ENCODE results near the gene TSEN2. TPM values are rescaled to one million over a fixed set of nuclear protein-coding genes. Genes with fewer than 3 reads are reported as not detected.
"Not testable (repeated sequence)": the region's sequence is repeated elsewhere in the genome, so short reads cannot be mapped to it uniquely, and the experiment has no call there.

TSEN2 gene
- polyA plus RNA-seq, 5 donors = 18.8 to 24.9 (median 23.9) TPM

DNA sequence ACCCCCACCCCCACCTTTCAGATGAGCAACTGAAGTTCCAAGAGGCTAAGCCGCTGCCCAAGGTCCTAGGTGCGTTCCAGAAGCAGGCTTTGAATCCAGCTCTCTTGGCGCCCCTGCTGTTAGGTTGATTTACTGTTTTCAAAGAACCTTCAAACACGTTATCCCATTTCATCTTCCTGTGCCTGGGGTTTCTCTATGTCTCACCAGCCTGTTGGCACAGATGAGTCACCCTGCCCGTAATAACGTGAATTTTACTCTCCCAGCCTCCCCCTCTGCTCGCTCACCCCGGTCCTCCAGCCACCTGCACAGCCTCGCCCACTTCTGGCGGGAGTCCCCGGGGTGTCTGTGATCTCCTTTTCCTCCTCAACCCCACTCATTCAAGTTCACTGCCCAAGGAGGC is 13.0 kb upstream of the TSEN2 start:
- DNase-seq = no peak

DNA sequence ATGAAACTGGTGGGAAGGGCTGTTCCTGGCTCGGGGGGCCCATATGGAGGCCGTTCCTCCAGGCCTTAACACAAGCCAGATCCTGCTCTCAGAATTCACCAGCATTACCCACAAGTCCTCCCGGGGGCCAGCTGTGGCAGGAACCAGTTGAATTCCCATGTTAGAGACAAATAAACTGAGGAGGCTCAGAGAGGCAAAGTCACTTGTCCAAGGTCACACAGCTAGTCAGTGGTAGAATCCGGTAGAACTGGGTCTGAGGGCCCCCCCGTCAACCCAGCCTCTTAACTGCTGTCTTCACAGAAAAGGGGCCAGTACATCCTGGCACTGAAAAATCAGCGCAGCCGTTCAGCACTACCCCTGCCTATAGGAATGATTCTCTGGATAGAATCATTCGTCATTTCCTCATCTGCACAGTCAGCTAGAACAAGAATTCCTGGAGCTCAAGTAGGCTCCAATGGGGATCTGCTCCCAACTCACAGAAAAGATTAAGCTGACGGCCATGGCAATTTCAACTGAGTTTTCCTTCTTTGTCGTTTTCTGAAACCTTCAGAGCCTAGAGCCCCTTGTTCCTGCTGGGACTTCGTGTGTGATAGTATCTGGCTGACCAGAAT is 12.2 kb upstream of the TSEN2 start:
- DNase-seq = no peak

DNA sequence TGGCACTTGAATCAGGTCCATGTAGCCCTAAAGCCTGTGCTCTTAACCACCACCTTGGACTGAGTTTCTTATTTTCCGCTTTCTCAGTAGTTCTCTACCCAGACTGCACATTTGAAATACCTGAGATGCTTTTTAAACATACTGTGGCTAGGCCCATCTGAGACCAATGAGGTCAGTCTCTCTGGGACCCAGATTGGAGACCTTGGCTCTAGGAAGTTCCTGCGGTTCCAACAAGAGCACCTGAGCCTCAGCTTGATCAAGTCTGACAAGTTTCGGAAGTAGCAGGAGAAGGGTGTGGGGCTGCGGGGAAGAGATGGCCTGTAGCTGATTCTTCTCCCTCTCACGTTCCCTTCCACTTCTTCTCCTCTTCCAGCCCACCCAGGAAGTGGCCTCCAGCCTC is 11.5 kb upstream of the TSEN2 start:
- no peak for DNase-seq

DNA sequence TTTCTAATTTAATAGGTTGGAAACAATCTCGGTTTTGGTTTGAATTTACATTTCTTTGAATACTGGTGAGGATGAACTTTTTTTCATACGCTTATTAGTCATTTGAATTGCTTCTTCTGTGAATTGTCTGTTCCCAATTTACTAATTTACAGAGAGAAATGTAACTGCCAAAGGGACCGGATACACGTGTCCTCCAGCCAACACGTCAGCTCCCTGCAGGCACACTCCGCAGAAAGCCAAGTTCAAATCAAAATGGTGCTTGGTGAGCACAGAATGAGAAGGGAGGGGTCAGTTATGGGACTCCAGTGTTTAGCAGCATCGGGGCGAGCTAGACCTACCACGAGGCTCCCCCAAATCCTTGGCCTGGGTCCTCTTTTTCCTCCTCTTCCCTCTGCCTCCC is 10.8 kb upstream of the TSEN2 start:
- no peak for DNase-seq

DNA sequence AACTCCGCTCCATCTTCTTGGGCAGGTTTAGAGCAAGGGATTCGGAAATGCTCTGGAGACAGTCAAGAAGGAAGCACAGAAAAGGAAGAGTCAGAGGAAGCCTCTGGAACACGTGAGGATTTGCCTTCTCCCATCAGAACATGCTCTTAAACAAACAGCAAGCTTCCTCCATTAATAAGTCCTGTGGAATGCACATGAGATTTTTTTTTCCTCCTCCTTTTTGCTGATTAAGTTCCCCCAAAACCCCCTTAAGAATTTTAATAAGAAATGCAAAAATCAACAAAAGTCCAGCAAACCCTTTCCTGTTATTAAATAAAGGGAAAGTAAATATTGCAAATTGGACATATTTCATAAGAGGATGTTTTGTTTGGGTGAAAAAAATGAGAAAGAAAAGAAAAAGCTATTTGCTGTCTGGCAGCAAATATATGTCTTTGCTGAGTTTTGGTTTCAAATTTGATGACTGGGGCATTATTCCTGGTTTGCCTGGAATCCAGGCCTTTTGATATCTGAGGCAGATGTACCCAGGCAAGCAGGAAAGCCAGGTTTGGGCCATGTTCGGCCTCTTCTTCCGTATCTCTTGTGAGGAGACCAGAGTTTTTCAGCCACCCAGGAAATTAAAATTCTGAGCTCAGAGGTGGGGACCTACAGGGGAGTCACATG is 7.9 kb upstream of the TSEN2 start:
- DNase-seq = no peak

DNA sequence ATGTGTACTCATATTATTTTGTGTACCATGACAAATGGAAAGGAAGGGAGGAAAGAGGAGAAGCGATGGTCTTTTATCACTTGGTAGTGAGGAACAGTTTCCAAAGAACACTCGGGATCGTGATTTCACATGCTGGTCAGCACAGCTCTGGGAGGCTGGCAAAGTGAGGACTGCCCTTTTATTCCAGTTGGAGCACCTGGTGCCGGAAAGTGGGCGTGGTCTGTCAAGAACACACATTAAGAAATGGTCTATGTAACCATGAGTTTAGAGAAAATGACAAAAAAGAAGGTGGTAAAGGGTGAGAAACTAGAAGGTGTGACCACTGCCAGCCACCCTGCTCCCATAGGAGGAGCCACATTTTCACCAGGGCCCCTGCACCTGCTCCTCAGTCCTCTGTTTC is 7.0 kb upstream of the TSEN2 start:
- no peak for DNase-seq

DNA sequence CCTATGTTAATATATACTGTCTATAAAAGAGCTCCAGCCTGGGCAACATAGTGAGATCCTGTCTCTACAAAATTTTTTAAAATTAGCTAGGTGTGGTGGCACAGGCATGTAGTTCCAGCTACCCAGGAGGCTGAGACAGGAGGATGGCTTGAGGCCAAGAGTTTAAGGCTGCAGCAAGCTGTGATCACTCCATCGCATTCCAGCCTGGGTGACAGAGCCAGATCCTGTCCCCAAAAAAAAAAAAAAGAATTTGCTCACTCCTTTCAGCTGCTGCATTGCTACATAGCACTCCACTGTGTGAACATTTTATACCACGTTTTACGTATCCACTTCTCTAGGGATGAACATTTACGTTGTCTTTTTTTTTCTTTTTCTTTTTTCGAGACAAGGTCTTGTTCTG is 6.0 kb upstream of the TSEN2 start:
- no peak for DNase-seq

DNA sequence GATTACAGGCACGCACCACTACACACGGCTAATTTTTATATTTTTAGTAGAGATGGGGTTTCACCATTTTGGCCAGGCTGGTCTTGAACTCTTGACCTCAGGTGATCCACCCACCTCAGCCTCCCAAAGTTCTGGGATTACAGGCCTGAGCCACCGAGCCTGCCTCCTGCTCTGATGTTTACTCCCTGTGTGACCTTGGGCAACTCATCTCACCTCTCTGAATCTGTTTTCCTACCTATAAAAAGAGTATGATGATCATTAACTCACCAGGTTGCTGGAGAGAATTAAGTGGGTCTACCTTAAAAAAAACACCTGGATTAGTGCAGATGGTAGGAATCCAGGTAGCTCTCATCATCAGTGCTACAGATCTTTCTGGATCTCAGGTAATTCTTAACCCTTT is 5.1 kb upstream of the TSEN2 start:
- DNase-seq = not testable (repeated sequence)

DNA sequence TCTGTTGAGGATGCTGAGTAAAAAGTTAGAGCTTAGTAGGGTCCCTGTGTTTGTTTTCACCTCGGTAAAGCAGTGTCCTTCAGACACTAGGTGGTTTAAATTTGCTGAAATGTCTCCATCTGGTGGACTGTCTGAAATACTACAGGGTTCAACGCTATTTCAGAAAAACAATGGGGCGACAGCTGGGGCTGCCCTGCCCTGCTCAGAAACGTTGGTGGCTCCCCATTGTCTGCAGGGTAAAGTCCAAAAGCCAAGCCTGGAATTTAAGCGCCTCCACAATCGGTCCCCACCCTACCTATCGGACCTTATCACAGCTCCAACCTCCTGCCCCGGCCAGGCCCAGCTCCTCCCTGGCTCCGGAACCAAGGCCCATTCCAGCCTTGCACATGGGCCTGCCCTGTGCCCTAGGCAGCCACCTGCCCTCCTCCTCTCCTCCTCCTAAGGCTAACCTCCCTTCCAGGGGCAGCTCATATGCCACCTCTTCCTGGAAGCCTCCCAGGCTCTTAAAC is 4.3 kb upstream of the TSEN2 start:
- DNase-seq = peak in 1 of 2 donors; percentile 44

DNA sequence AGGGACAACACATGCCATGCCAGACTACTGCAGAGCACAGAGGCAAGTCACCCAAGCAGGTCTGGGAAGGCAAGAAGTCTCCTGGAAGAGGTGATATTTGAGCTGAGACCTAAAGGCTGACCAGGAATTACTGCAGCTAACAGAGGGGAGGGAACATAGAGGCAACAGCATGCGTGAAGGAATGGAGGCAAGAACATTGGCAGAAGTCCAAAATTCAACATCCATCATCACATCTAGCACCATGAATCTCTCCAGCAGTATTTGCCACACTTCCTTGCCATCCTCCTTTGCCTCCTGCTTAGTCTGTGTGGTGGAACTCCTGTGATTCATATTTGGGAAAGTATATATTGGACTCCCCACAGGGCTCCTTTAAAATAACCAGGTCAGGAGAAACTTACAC is 870 bp upstream of the TSEN2 start:
- no peak for DNase-seq

DNA sequence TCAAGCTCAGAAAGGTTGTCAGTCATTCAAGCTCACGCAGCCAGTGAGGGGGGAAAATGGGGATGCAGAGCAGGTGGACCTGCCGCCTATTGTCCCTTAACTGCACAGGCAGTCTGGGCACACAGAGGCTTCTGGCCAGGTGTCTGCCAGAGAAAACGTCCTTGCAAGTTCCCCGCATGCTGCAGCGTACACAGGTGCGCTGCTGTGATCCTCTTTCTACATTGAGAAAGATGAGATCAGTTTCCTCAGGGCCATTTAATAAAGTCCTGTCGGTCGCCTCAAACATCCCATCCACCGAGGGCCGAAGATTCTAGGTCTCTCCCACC is 445 bp upstream of the TSEN2 start:
- DNase-seq = no peak

DNA sequence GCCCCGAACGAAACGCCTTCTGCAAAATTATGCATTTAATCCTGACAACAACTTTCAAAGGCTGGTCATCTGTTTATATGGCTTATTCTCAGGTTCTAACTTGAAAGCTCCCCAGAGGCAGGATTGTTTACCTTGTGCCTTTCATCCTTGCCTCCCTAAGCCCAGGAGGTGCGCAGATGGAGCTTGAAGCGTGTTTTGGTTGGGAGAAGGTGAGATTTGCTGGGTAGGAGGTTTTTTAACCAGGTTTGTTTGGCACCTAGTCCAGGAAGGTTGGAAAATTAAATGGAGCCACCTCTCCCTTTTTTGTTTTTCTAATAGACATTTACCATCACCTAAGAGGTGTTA is 675 bp downstream of the TSEN2 start:
- DNase-seq = no peak

DNA sequence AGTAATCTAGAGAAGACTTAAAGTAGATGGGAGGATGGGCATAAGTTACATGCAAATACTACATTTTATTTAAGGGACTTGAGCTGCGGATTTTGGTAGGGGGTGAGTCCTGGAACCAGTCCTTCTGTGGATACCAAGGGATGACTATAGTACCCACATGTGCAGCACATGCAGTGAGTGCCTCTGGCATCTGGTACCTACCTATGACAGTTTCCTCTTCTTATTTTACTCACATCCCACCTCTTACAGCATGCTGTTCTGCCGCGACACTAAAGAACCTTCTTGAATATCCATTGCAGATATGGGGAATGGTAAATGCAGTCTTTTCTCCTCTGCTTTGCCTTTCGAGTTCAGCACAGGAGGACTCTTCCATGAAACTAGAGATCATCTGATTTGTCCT is 1.7 kb downstream of the TSEN2 start:
- DNase-seq = no peak

DNA sequence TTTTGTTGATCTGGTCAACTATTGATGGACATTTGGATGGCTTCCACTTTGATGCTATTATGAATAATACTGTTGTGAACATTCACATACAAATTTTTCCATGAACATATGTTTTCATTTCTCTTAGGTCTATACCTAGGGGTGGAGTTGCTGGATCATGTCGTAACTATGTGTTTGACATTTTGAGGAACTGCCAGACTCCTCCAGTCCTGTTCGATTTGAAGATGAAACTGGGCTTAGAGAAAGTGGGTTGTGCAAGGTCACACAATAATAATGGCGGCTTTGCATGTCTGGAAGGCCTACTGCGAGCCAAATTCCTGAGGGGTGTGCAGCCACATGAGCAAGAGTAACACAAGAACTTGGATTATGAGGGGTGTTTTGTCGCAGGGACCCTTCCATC is 2.6 kb downstream of the TSEN2 start:
- DNase-seq = no peak

DNA sequence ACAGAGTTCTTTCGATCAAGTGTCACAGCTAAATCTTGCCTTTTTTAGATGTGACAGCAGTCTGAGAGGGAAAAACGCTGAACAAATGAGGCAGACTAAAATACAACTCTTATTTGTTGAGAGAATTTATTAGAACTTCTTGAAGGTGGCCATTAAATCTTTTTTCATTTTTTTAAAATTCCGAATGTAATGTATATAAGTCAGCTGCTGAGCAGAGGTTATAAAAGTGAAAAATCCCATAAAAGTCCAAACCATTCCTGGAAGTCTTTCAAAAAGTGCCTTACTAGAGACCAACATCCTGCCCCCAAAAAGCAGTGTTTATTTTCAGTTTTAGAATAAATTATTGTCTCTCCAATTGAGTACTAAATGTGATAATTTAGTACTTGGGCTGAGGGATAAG is 3.1 kb downstream of the TSEN2 start:
- DNase-seq = no peak

DNA sequence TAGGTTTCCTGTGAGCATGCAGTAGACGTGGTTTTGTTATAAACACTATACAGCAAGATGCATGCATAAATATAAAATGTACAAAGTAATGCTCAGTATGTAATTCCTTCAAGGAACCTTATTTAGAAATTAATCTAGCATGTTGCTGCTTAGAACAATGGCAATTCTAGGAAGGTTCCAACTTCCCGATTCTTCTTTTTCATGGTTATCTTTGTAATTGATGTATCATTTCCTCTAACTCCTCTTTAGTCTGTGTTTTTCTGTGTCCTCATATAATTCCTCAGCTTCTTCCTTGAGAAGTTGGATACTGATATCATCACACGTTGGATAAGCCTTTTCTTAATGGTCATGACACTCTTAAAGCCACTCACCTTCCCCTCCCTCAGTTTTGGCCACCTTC is 3.5 kb downstream of the TSEN2 start:
- no peak for DNase-seq

DNA sequence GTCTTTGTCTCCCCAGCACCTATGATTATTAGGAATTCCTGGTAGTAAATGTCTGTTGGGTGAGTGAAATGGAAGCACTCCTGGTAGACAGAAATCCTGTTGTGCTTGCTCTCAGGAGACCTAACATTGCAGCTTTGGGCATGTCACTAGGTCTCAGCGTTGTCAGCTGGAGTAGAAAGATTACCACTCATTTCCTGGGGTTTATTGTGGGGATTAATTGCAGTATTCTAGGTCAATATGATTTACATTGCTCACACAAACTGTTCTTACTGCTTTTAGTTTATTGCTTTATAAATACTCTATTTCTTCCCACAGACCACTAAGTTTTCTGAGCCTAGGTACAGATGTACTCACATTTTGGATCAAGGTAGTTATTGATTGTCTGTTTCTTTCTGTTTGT is 5.1 kb downstream of the TSEN2 start:
- DNase-seq = no peak

DNA sequence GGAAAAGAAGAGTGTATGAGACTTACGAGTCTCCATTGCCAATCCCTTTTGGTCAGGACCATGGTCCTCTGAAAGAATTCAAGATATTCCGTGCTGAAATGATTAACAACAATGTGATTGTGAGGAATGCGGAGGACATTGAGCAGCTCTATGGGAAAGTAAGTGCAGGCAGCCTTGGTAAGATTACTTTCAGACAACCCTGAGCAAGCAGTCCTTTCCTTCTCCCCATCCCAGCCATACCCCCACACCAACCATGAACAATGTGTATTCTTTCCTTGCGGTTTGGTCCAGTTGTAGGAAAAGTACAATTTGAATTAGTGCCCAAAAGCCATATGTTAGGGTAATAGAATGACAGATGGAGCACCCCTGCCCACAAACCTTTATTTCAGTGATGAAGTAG is 5.6 kb downstream of the TSEN2 start:
- DNase-seq = no peak

DNA sequence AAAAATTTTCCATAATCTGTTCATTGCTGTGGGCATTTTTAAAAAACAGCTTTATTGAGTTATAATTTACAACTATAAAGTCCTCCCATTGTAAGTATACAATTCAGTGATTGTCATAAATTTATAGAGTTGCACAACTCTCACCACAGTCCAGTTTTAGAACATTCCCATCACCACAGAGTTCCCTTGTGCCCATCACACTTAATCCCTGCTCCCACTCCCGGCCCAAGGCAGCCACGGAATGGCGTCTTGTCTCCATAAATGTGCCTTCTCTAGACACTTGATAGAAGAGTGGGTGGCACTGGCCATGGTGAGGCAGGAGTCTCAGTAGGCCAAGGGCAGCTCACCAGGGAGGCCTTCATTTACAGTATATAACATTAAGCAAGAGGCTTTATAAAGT is 6.3 kb downstream of the TSEN2 start:
- DNase-seq = no peak

DNA sequence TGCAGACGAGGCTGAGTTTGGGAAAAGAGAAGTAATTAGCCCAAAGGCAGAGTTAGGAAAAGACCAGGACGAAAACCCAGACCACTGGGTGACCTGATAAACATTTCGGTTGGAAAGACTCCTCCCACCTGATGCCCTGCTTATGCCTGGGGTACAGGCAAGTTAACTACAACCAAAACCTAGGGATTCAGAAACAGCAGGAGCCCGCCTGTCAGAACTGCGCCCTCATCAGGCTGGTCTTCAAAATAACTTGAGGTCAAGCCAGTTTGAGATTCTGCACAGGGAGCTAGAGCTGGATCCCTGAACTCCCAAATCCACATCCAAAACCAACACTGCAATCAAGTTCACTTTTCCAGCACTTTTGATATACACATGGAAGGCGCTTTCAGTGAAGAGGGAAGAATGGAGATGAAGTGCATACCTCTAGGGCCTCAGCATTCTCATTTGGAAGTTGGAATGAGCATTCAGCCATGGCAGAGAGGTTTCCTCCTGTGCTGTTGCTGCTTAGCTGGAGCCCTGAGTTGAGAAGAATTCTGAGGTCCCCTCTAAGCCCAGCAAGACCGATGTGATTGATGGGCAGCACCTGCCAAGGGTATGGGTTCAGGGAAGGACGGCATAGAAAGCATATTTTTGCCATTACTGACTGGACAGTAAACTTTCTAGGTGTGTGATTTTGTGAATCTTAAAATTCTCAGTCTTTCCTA is 11.6 kb downstream of the TSEN2 start:
- DNase-seq = no peak

DNA sequence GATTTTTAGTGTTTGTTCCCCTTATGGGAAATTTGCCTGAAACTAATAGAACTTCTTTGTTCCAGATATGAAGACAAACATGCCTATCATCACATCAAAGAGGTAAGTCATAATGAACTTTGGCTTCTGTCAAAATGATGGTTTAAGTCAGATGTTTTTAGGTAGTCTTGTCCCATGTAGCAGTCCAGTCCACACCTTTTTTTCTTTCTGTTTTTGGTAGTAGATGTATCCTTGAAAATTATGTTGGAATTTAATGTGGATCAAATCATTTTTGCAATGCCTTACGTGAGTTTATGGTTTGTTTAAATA is 12.1 kb downstream of the TSEN2 start:
- no peak for DNase-seq

DNA sequence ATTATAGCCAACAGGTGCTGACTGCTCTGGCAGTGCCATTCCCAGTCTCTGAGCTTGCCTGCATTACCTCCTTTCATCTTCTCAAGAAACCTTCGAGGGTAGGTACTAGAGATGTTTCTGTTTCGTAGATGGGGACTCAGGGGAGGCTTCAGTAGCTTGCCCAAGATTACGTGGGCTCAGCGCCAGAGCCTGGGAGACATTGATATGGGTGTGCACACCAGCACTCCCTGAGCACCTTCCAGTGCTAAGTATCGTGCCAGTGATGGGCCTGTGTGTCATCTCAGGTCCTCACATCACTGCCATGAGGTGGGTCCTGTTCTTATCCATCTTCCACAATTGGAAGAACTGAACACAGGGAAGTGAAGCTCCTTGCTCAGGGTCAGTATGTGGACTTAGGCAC is 15.2 kb downstream of the TSEN2 start:
- DNase-seq = no peak

DNA sequence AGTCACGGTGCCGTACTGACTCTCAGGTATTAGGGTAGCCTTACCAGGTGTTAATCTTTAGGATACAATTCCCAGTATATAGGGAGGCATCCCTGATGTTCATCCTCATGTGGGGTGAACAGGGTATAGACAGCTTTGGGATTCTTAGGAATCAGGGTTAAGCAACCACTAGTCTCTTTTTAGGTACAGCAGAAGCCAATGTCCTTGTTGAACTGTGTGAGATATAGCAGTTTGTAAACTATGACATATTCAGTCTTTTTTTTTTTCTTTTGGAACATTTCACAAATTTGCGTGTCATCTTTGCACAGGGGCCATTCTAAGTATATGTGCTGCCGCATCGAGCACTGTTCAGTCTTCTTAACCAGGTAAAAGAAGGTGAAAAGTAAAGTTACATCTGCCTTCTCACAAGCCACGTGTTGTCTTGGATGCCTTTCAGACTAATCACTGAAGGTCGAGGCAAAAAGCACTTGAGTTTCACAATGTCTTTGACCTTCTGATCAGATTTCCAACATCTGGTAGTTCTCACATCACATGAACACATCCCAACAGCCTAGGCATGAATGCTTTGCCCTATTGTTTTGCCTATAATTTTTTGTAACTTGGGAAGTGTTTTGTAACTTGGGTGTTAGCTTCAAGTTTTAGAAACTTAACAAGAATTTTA is 17.2 kb downstream of the TSEN2 start:
- DNase-seq = peak in 1 of 2 donors; percentile 46
